ENCODE data around the gene RHBDL2.

Gene RHBDL2

GRCh38 chr1:38889589-38889988 is 52.0 kb downstream of the RHBDL2 start:
- no peak for TF ChIP-seq SIN3A (IDR thresholded peaks at IDR 0.05; ENCODE audit: borderline replicate concordance, insufficient read depth, low read length)
- no peak for TF ChIP-seq REST (IDR thresholded peaks at IDR 0.05; ENCODE audit: insufficient read depth in 1 of 2, low read depth in 2 of 2, low read length in 2 of 2)
- TF ChIP-seq POLR2AphosphoS5 (IDR thresholded peaks at IDR 0.05; ENCODE audit: low read depth, low read length): no peak
- no peak for TF ChIP-seq TAF1 (IDR thresholded peaks at IDR 0.05; ENCODE audit: borderline replicate concordance, insufficient read depth, low read length)
- TF ChIP-seq FOXP2 (optimal IDR thresholded peaks at IDR 0.05; ENCODE audit: borderline replicate concordance, extremely low read depth, extremely low read length, insufficient read depth): no peak

DNA sequence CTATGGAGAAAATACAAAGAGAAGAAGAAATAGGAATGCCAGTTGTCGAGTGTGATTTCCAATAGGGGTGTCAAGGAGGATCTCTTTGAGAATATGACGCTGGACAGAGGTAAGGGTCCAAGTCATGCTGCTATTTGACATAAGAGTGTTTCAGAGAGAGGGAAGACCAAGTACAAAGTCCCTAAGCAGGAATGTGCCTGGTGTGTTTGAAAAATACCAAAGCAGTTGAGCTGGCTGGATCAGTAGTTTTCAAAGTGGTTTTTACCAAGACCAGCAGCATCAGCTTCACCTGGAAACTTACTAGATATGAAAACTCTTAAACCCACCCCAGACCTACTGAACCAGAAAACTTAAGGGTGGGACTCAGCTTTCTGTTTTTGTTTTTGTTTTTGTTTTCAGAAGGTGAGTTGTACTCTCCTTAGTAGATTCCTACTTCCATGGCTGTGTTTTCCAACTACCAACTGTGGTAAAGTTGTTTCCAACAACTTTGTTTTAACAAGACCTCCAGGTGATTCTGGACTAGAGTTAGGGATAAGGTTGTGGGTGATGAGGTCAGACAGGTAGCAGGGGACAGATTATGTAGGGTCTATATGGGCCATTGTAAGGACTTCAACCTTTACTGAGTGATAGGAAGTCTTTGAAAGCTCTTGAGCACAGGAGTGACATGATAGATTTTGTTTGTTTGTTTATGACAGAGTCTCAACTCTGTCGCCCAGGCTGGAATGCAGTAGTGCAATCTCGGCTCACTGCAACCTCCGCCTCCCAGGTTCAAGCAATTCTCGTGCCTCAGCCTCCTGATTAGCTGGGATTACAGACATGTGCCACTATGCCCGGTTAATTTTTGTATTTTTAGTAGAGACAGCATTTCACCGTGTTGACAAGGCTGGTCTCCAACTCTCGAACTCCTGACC is 53.0 kb downstream of the RHBDL2 start:
- TF ChIP-seq TAF1 (IDR thresholded peaks at IDR 0.05; ENCODE audit: borderline replicate concordance, insufficient read depth, low read length) (no peak), FOXP2 (optimal IDR thresholded peaks at IDR 0.05; ENCODE audit: borderline replicate concordance, extremely low read depth, extremely low read length, insufficient read depth) (no peak), REST (IDR thresholded peaks at IDR 0.05; ENCODE audit: insufficient read depth in 1 of 2, low read depth in 2 of 2, low read length in 2 of 2) (no peak), POLR2AphosphoS5 (IDR thresholded peaks at IDR 0.05; ENCODE audit: low read depth, low read length) (no peak)

DNA sequence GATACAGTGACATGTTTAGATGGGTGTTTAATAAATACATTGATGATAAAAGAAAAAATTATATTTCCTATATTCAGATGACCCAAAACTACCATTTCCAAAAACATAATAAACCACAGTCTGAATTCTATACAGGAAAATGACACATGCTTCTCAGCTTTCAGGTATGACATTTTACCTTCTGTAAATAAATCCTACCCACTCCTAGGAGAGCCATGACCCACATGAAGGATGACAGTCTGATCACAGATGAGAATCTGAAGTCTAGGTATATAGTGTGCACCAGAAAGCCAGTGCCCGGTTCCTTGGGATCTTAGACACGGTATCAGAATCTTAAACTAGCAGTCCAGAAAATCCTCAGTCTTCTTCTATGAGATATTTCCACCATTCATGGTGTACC is 56.5 kb downstream of the RHBDL2 start:
- TF ChIP-seq REST (IDR thresholded peaks at IDR 0.05; ENCODE audit: insufficient read depth in 1 of 2, low read depth in 2 of 2, low read length in 2 of 2): no peak
- TF ChIP-seq POLR2AphosphoS5 (IDR thresholded peaks at IDR 0.05; ENCODE audit: low read depth, low read length): no peak
- no peak for TF ChIP-seq FOXP2 (optimal IDR thresholded peaks at IDR 0.05; ENCODE audit: borderline replicate concordance, extremely low read depth, extremely low read length, insufficient read depth)
- TF ChIP-seq TAF1 (IDR thresholded peaks at IDR 0.05; ENCODE audit: borderline replicate concordance, insufficient read depth, low read length): no peak
- no peak for TF ChIP-seq SIN3A (IDR thresholded peaks at IDR 0.05; ENCODE audit: borderline replicate concordance, insufficient read depth, low read length)

- TF ChIP-seq POLR2AphosphoS5 (IDR thresholded peaks at IDR 0.05; ENCODE audit: low read depth, low read length): no peak
- no peak for TF ChIP-seq SIN3A (IDR thresholded peaks at IDR 0.05; ENCODE audit: borderline replicate concordance, insufficient read depth, low read length)
- TF ChIP-seq REST (IDR thresholded peaks at IDR 0.05; ENCODE audit: insufficient read depth in 1 of 2, low read depth in 2 of 2, low read length in 2 of 2): no peak
- no peak for TF ChIP-seq TAF1 (IDR thresholded peaks at IDR 0.05; ENCODE audit: borderline replicate concordance, insufficient read depth, low read length)
- no peak for TF ChIP-seq FOXP2 (optimal IDR thresholded peaks at IDR 0.05; ENCODE audit: borderline replicate concordance, extremely low read depth, extremely low read length, insufficient read depth)
Observed at GRCh38 chr1:38881487-38881886, 60.1 kb downstream of the RHBDL2 start, which contains the start of gene GJA9. GJA9 (minus strand) TSS chr1:38881587; CDS start chr1:38876098, 5,489 bp downstream.

Data from PFSK-1 (cell line).